HCT116 (cell line): ENCODE measurements around the gene CYP2C19. TPM values are rescaled to one million over a fixed set of nuclear protein-coding genes. Genes with fewer than 3 reads are reported as not detected.

ENCODE experiments used
- ATAC-seq: fragments of 200-7000 bp; cut with Tn5 transposase; 2 replicates; pipeline ENCODE4 v1.9.1; 2020; ENCODE audit warnings: mild to moderate bottlenecking, moderate library complexity
- BruUV-seq: library from RNA; stranded (reverse); fragments of 400-500 nt; replicated peaks from 2 replicates; lab custom pipeline; 2021; lab: Mats Ljungman, UMichigan
- CTCF ChIA-PET: fragments of 300-600 bp; sonication (Branson Sonifier 250); formaldehyde crosslinking; loops from one replicate; lab custom pipeline; 2021; ENCODE audit warnings: antibody characterized with exemption; lab: Charles Lee
- POLR2A ChIA-PET: fragments of 300-600, 350-600 bp; sonication (Branson Sonifier 250); formaldehyde crosslinking; loops from one replicate; lab custom pipeline; 2021; ENCODE audit warnings: antibody characterized with exemption; lab: Charles Lee
- RAD21 ChIA-PET, 2 experiments: fragments of 300-600 bp; sonication (Branson Sonifier 250); formaldehyde crosslinking; loops; one replicate each; lab custom pipeline; 2023; ENCODE audit warnings: low total read pairs in 2 of 2; ENCODE audit not compliant: uncharacterized antibody in 2 of 2, unreplicated experiment in 2 of 2, low non-redundant PET in 1 of 2; lab: Charles Lee
- DNase-seq: peaks from one replicate; pipeline ENCODE4 v3.0.0-alpha.2; 2010; ENCODE audit warnings: low read depth, low spot score
- H2AFZ ChIP-seq: fragments of 200-600 bp; shearing (Covaris generic), sonication (generic); 2 replicates; pipeline ENCODE4 v1.6.1; 2017; ENCODE audit warnings: low read depth, mixed run types, mixed read lengths, antibody characterized with exemption, low read length; ENCODE audit not compliant: poor library complexity, severe bottlenecking
- H3K27ac ChIP-seq: 2 replicates; pipeline ENCODE4 v1.5.1; 2012; ENCODE audit warnings: low read depth, low read length
- H3K27me3 ChIP-seq: fragments of 200-600 bp; sonication (generic); 2 replicates; pipeline ENCODE4 v1.6.1; 2016; ENCODE audit warnings: mixed run types, low read length, mixed read lengths; ENCODE audit not compliant: insufficient read depth
- H3K36me3 ChIP-seq, 2 experiments: fragments of 200-500 bp in 1 of 2; fragments of 200-600 bp in 1 of 2; sonication (Bioruptor generic) in 1 of 2; sonication (generic) in 1 of 2; 2 replicates each; pipeline versions ENCODE4 v1.5.1 to v1.6.1; 2014 to 2016; ENCODE audit warnings: low read length in 2 of 2, inconsistent platforms in 1 of 2, mixed read lengths in 1 of 2, mixed run types in 1 of 2; ENCODE audit not compliant: insufficient read depth in 2 of 2, control insufficient read depth in 1 of 2
- H3K4me1 ChIP-seq, 2 experiments: fragments of 200-600 bp in 1 of 2; sonication (generic) in 1 of 2; 2 replicates each; pipeline versions ENCODE4 v1.5.1 to v1.6.1; 2012 to 2017; ENCODE audit warnings: low read length in 2 of 2, inconsistent platforms in 1 of 2, mild to moderate bottlenecking in 1 of 2, mixed read lengths in 1 of 2, mixed run types in 1 of 2, moderate library complexity in 1 of 2; ENCODE audit not compliant: insufficient read depth in 2 of 2, control insufficient read depth in 1 of 2
- H3K4me2 ChIP-seq: fragments of 200-600 bp; sonication (generic); 2 replicates; pipeline ENCODE4 v1.6.1; 2017; ENCODE audit warnings: mixed run types, low read length, mixed read lengths
- H3K4me3 ChIP-seq, 2 experiments: fragments of 200-600 bp in 1 of 2; sonication (generic) in 1 of 2; replicated peaks in 1 of 2; 2 replicates each; pipeline ENCODE4 v1.5.1; 2011 to 2016; ENCODE audit warnings: low read length in 2 of 2, control low read depth in 1 of 2, low read depth in 1 of 2, mild to moderate bottlenecking in 1 of 2, mixed read lengths in 1 of 2, mixed run types in 1 of 2
- H3K79me2 ChIP-seq: fragments of 200-600 bp; sonication (generic); 2 replicates; pipeline ENCODE4 v1.6.1; 2017; ENCODE audit warnings: mild to moderate bottlenecking, mixed run types, low read length, moderate library complexity, mixed read lengths; ENCODE audit not compliant: insufficient read depth
- H3K9ac ChIP-seq: fragments of 200-600 bp; sonication (generic); 2 replicates; pipeline ENCODE4 v1.6.1; 2016; ENCODE audit warnings: low read length, mixed read lengths
- H3K9me2 ChIP-seq: fragments of 200-600 bp; sonication (generic), shearing (Covaris generic); 2 replicates; pipeline ENCODE4 v1.6.1; 2017; ENCODE audit warnings: mixed run types, mild to moderate bottlenecking, moderate library complexity; ENCODE audit not compliant: insufficient read depth
- H3K9me3 ChIP-seq, 2 experiments: fragments of 200-500 bp in 1 of 2; fragments of 200-600 bp in 1 of 2; sonication (Bioruptor generic) in 1 of 2; sonication (generic) in 1 of 2; 2 replicates each; pipeline ENCODE4 v1.6.1; 2014 to 2017; ENCODE audit warnings: low read length in 2 of 2, mixed read lengths in 2 of 2, inconsistent platforms in 1 of 2, low read depth in 1 of 2, mild to moderate bottlenecking in 1 of 2, mixed run types in 1 of 2, moderate library complexity in 1 of 2; ENCODE audit not compliant: control insufficient read depth in 1 of 2, insufficient read depth in 1 of 2
- H4K20me1 ChIP-seq: fragments of 200-600 bp; sonication (generic), shearing (Covaris generic); 2 replicates; pipeline ENCODE4 v1.6.1; 2017; ENCODE audit warnings: mixed run types, mild to moderate bottlenecking, moderate library complexity; ENCODE audit not compliant: insufficient read depth
- CEBPB ChIP-seq: IDR thresholded peaks from 2 replicates; pipeline ENCODE4 v1.6.1; 2012; ENCODE audit warnings: low read depth
- EGR1 ChIP-seq: IDR thresholded peaks from 2 replicates; pipeline ENCODE4 v1.6.1; 2012; ENCODE audit warnings: low read depth
- EZH2phosphoT487 ChIP-seq: fragments of 200-600 bp; IDR thresholded peaks from 2 replicates; pipeline ENCODE4 v1.6.1; 2018; ENCODE audit warnings: antibody characterized with exemption, borderline replicate concordance
- RAD21 ChIP-seq: IDR thresholded peaks from 2 replicates; pipeline ENCODE4 v1.6.1; 2012; ENCODE audit warnings: low read depth, mild to moderate bottlenecking
- SIN3A ChIP-seq: IDR thresholded peaks from 2 replicates; pipeline ENCODE4 v1.6.1; 2012; ENCODE audit warnings: low read depth
- YY1 ChIP-seq: IDR thresholded peaks from 2 replicates; pipeline ENCODE4 v1.6.1; 2011; ENCODE audit warnings: low read length, low read depth, moderate library complexity, mild to moderate bottlenecking; ENCODE audit not compliant: insufficient replicate concordance; ENCODE audit errors: extremely low read depth
- intact Hi-C: fragments of 100-400 bp; cut with micrococcal nuclease; formaldehyde crosslinking; loops from 2 replicates; pipeline ENCODE4 v1.10.0; 2022
- total RNA-seq: library from RNA; stranded (reverse); gene quantifications from one replicate; pipeline ENCODE4 v1.2.1, GENCODE V29; 2021; ENCODE audit not compliant: unreplicated experiment
- TF ChIP-seq, protein P1 (sequence below): IDR thresholded peaks from 2 replicates; pipeline ENCODE4 v1.6.1; 2012
- TF ChIP-seq, protein P2 (sequence below), 3 experiments: fragments of 200-600 bp in 1 of 3; sonication (generic) in 1 of 3; IDR thresholded peaks in 2 of 3; conservative IDR thresholded peaks in 1 of 3; 2 replicates each; pipeline ENCODE4 v1.5.1; 2012 to 2017; ENCODE audit warnings: low read depth in 2 of 3, low read length in 2 of 3, antibody characterized with exemption in 1 of 3, borderline replicate concordance in 1 of 3, control low read depth in 1 of 3, mild to moderate bottlenecking in 1 of 3, mixed read lengths in 1 of 3, mixed run types in 1 of 3, moderate library complexity in 1 of 3; ENCODE audit not compliant: insufficient read depth in 1 of 3

CYP2C19 gene
- total RNA-seq, 1 experiment from 2014 or later = not detected

- no peak for ATAC-seq
- no peak overlapping the region for H3K4me2 ChIP-seq
- intact Hi-C loops = no loop called here
- H3K36me3 ChIP-seq = no peaks in the 10 kb centered on the region
- no peak overlapping the region for H3K4me3 ChIP-seq
- no peak overlapping the region for H2AFZ ChIP-seq
- RAD21 ChIA-PET = no interaction called here
- H3K9ac ChIP-seq = no peak overlapping the region
- no peak for DNase-seq
- no peaks in the 10 kb centered on the region for H3K4me1 ChIP-seq
- H3K27me3 ChIP-seq = no peaks in the 10 kb centered on the region
- H3K79me2 ChIP-seq = no peaks in the 10 kb centered on the region
- no peaks in the 10 kb centered on the region for H3K9me2 ChIP-seq
- BruUV-seq = no TSS peak
- no peaks in the 10 kb centered on the region for H4K20me1 ChIP-seq
- CTCF ChIA-PET = no interaction called here
- no peak overlapping the region for H3K27ac ChIP-seq
- no peaks in the 10 kb centered on the region for H3K9me3 ChIP-seq
- no peak for TF ChIP-seq SIN3A
- TF ChIP-seq EGR1 = no peak
- TF ChIP-seq EZH2phosphoT487 = no peak
- TF ChIP-seq, protein P1, sequence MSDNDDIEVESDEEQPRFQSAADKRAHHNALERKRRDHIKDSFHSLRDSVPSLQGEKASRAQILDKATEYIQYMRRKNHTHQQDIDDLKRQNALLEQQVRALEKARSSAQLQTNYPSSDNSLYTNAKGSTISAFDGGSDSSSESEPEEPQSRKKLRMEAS = no peak
- POLR2A ChIA-PET = no interaction called here
These were observed 15.5 kb downstream of the CYP2C19 start for GRCh38 chr10:94777886-94778458.

GRCh38 chr10:94780844-94781243, 18.4 kb downstream of the CYP2C19 start:
- Histone ChIP-seq H3K9ac (no peak overlapping the region), H3K27me3 (no peaks in the 10 kb centered on the region), H2AFZ (no peak overlapping the region), H4K20me1 (no peaks in the 10 kb centered on the region), H3K9me2 (no peaks in the 10 kb centered on the region), H3K36me3 (no peaks in the 10 kb centered on the region), H3K4me3 (no peak overlapping the region), H3K4me2 (no peak overlapping the region), H3K27ac (no peak overlapping the region), H3K79me2 (no peaks in the 10 kb centered on the region), H3K4me1 (no peaks in the 10 kb centered on the region), H3K9me3 (no peaks in the 10 kb centered on the region)
- TF ChIP-seq RAD21 = no peak
- no peak for TF ChIP-seq EGR1
- TF ChIP-seq, protein P2, sequence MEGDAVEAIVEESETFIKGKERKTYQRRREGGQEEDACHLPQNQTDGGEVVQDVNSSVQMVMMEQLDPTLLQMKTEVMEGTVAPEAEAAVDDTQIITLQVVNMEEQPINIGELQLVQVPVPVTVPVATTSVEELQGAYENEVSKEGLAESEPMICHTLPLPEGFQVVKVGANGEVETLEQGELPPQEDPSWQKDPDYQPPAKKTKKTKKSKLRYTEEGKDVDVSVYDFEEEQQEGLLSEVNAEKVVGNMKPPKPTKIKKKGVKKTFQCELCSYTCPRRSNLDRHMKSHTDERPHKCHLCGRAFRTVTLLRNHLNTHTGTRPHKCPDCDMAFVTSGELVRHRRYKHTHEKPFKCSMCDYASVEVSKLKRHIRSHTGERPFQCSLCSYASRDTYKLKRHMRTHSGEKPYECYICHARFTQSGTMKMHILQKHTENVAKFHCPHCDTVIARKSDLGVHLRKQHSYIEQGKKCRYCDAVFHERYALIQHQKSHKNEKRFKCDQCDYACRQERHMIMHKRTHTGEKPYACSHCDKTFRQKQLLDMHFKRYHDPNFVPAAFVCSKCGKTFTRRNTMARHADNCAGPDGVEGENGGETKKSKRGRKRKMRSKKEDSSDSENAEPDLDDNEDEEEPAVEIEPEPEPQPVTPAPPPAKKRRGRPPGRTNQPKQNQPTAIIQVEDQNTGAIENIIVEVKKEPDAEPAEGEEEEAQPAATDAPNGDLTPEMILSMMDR (IDR thresholded peaks at IDR 0.05 in 2 of 3, conservative IDR thresholded peaks at IDR 0.05 in 1 of 3; ENCODE audit: borderline replicate concordance in 1 of 3, insufficient read depth in 1 of 3, low read depth in 2 of 3, low read length in 2 of 3) = no peak
- no peak for TF ChIP-seq YY1
- TF ChIP-seq CEBPB = no peak
- BruUV-seq = no TSS peak
- ATAC-seq (no peak), DNase-seq (no peak)
- ChIA-PET CTCF (no interaction called here), RAD21 (no interaction called here), POLR2A (no interaction called here)
- intact Hi-C loops = no loop called here
